GM12801 (cell line): Measurements from ENCODE around the gene HOXC12.

Experiments used
- TF ChIP-seq, protein P1 (sequence below): IDR thresholded peaks from one replicate; pipeline ENCODE4 v1.5.1; 2011; ENCODE audit warnings: control low read depth; ENCODE audit not compliant: insufficient read length; ENCODE audit errors: extremely low read depth

The HOXC12 gene

GRCh38 chr12:53950437-53950773 is 4.3 kb upstream of the HOXC12 start:
- TF ChIP-seq, protein P1, sequence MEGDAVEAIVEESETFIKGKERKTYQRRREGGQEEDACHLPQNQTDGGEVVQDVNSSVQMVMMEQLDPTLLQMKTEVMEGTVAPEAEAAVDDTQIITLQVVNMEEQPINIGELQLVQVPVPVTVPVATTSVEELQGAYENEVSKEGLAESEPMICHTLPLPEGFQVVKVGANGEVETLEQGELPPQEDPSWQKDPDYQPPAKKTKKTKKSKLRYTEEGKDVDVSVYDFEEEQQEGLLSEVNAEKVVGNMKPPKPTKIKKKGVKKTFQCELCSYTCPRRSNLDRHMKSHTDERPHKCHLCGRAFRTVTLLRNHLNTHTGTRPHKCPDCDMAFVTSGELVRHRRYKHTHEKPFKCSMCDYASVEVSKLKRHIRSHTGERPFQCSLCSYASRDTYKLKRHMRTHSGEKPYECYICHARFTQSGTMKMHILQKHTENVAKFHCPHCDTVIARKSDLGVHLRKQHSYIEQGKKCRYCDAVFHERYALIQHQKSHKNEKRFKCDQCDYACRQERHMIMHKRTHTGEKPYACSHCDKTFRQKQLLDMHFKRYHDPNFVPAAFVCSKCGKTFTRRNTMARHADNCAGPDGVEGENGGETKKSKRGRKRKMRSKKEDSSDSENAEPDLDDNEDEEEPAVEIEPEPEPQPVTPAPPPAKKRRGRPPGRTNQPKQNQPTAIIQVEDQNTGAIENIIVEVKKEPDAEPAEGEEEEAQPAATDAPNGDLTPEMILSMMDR = no peak

GRCh38 chr12:53950789-53951576 is 3.7 kb upstream of the HOXC12 start:
- TF ChIP-seq, protein P1 = no peak

DNA sequence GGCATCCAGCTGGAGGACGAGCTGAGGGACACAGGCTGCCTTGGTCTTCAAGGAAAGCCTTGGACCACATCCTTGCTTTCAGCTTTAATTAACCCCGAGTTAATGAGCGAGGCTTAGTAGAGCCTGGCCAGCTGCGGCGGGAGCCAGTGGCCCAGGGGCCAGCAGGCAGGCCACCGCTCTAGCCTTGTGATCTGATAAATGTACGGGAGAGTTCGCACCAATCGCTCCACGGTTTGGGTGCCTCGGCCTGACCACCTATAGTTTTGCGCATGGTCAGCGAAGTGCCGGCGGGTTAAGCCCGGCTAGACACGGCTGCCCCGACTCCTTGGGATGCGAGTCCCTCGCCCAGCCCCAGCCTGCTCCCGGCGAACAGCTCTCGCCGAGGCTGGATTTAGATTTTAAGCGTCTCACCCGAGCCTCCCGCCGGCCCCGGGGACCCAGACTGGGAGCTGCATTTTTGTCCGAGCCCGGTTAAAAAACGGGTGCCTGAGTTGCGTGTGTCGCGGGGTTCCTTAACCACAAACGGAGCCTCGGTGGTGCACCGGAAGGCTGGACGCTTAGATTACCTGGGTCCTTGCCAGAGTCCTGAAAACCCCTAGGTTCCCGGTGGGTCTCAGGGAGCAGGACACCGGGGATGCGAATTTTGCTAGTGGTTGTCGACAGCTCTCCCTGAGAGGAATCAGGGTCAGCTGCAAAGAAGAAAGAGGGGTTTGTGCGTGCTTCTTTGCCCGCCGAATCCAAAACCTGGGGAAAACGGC is 2.9 kb upstream of the HOXC12 start:
- TF ChIP-seq, protein P1 = no peak

DNA sequence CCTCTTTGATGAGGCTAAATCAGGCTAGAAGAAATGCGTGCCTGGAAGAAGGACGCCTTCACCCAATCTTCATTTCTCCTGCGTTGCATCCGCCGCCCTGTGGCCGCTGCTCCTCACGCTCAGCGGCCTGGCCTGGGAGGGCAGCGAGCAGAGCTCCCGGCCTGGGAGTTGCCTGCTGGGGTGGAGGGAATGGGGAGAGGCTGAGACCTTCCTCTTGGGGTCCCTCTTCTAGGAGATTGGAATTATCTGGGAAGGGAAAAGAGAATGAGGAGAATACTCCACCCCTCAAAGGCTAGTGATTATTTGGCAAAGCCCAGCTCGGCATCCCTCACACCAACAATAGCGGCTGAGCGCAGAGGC is 2.4 kb upstream of the HOXC12 start:
- TF ChIP-seq, protein P1 = no peak

GRCh38 chr12:53952871-53953734 is 1.6 kb upstream of the HOXC12 start:
- TF ChIP-seq, protein P1 = no peak

- TF ChIP-seq, protein P1 = no peak
These were observed 641 bp upstream of the HOXC12 start for GRCh38 chr12:53953831-53954693.
